GM12891 (cell line): Measurements from ENCODE around the gene CAMTA1.

ENCODE experiments used
- POLR2A ChIP-seq: IDR thresholded peaks from 2 replicates; pipeline ENCODE4 v1.6.1; 2011; ENCODE audit warnings: low read depth, low read length, control low read depth
- POLR2AphosphoS5 ChIP-seq: IDR thresholded peaks from 2 replicates; pipeline ENCODE4 v1.6.1; 2011; ENCODE audit warnings: low read depth, low read length, control low read depth
- SPI1 ChIP-seq: IDR thresholded peaks from 2 replicates; pipeline ENCODE4 v1.6.1; 2011; ENCODE audit warnings: low read depth, low read length, control low read depth

GRCh38 chr1:7258589-7259135 is 473.4 kb downstream of the CAMTA1 start:
- TF ChIP-seq POLR2A (no peak), POLR2AphosphoS5 (no peak), SPI1 (no peak)
